HG02970 (cell line): Measurements from ENCODE around the gene GALNT14.
"Not testable (repeated sequence)": the region's sequence is repeated elsewhere in the genome, so short reads cannot be mapped to it uniquely, and the experiment has no call there.

Experiments used
- ATAC-seq: cut with Tn5 transposase; IDR thresholded peaks from one replicate; pipeline ENCODE4 v1.9.1; 2021; ENCODE audit warnings: mild to moderate bottlenecking, moderate library complexity, moderate number of reproducible peaks; ENCODE audit not compliant: unreplicated experiment, low FRiP score

GALNT14 gene

GRCh38 chr2:30914456-30914855 lies 223.8 kb downstream of the GALNT14 start:
- ATAC-seq: no peak

- no peak for ATAC-seq
These were observed 226.2 kb downstream of the GALNT14 start for GRCh38 chr2:30912056-30912455.

GRCh38 chr2:30911327-30911726 lies 226.9 kb downstream of the GALNT14 start:
- ATAC-seq: no peak

- no peak for ATAC-seq
These were observed 227.6 kb downstream of the GALNT14 start for GRCh38 chr2:30910686-30911085.

- ATAC-seq: not testable (repeated sequence)
These were observed 233.8 kb downstream of the GALNT14 start for GRCh38 chr2:30904437-30904836.

GRCh38 chr2:30903326-30903725 lies 234.9 kb downstream of the GALNT14 start:
- ATAC-seq: no peak

GRCh38 chr2:30900381-30900780 lies 237.9 kb downstream of the GALNT14 start:
- ATAC-seq: no peak

- ATAC-seq: no peak
These were observed 238.7 kb downstream of the GALNT14 start for GRCh38 chr2:30899516-30900054.

- no peak for ATAC-seq
These were observed 240.7 kb downstream of the GALNT14 start for GRCh38 chr2:30897539-30897938.

GRCh38 chr2:30894498-30895119 lies 243.6 kb downstream of the GALNT14 start:
- no peak for ATAC-seq

- no peak for ATAC-seq
These were observed 249.3 kb downstream of the GALNT14 start for GRCh38 chr2:30888852-30889409.

- no peak for ATAC-seq
These were observed 252.2 kb downstream of the GALNT14 start for GRCh38 chr2:30886080-30886479.

- ATAC-seq: no peak
These were observed 254.4 kb downstream of the GALNT14 start for GRCh38 chr2:30883822-30884221.

GRCh38 chr2:30883184-30883583 lies 255.1 kb downstream of the GALNT14 start:
- ATAC-seq: no peak

GRCh38 chr2:30880516-30880915 lies 257.7 kb downstream of the GALNT14 start:
- no peak for ATAC-seq

- no peak for ATAC-seq
These were observed 260.4 kb downstream of the GALNT14 start for GRCh38 chr2:30877833-30878232.

- no peak for ATAC-seq
These were observed 265.4 kb downstream of the GALNT14 start for GRCh38 chr2:30872797-30873196.

- no peak for ATAC-seq
These were observed 266.1 kb downstream of the GALNT14 start for GRCh38 chr2:30871980-30872789.

- ATAC-seq: no peak
These were observed 266.8 kb downstream of the GALNT14 start for GRCh38 chr2:30871440-30871839.

- no peak for ATAC-seq
These were observed 268.3 kb downstream of the GALNT14 start for GRCh38 chr2:30869988-30870387.

- ATAC-seq: no peak
These were observed 270.9 kb downstream of the GALNT14 start for GRCh38 chr2:30867385-30867784.
